SK-N-SH treated with all-trans-retinoic acid at 6 μM for 48 hours (cell line): ENCODE measurements around the gene ADAMTSL3.

Experiments
- BACH2 ChIP-seq: fragments of 250-450 bp; sonication (Bioruptor Pico); IDR thresholded peaks from 2 replicates; pipeline ENCODE4 v1.9.0; 2021; ENCODE audit warnings: mild to moderate bottlenecking, borderline replicate concordance
- CSDC2 ChIP-seq: fragments of 250-450 bp; sonication (Bioruptor Pico); IDR thresholded peaks from 2 replicates; pipeline ENCODE4 v1.5.0; 2020; ENCODE audit warnings: mild to moderate bottlenecking, moderate library complexity
- PATZ1 ChIP-seq: fragments of 250-450 bp; sonication (Bioruptor Pico); IDR thresholded peaks from 2 replicates; pipeline ENCODE4 v1.8.0; 2020; ENCODE audit warnings: mild to moderate bottlenecking, moderate library complexity, borderline replicate concordance
- RARB ChIP-seq: fragments of 250-450 bp; sonication (Bioruptor Pico); IDR thresholded peaks from 2 replicates; pipeline ENCODE4 v1.8.0; 2021; ENCODE audit warnings: mild to moderate bottlenecking, moderate library complexity
- ZFP30 ChIP-seq: fragments of 450-650 bp; formaldehyde crosslinking; IDR thresholded peaks from 2 replicates; pipeline ENCODE4 v1.5.0; 2022; ENCODE audit warnings: mild to moderate bottlenecking, moderate library complexity

- TF ChIP-seq PATZ1 (CRISPR knock-in tag) = no peak
- TF ChIP-seq RARB (CRISPR knock-in tag) = no peak
- no peak for TF ChIP-seq BACH2 (CRISPR knock-in tag)
- TF ChIP-seq ZFP30 = no peak
- no peak for TF ChIP-seq CSDC2
Observed at GRCh38 chr15:83930392-83931212, 276.7 kb downstream of the ADAMTSL3 start.
